Neutrophil (primary cell): ENCODE data around the gene SAP30BP.

Experiments
- H3K27ac ChIP-seq: fragments of 200-600 bp; sonication (generic); 2 replicates; pipeline ENCODE4 v1.5.1; 2016; ENCODE audit warnings: mild to moderate bottlenecking, moderate library complexity
- H3K27me3 ChIP-seq: fragments of 200-600 bp; sonication (generic); 2 replicates; pipeline ENCODE4 v1.6.0; 2016; ENCODE audit warnings: mild to moderate bottlenecking
- H3K36me3 ChIP-seq: fragments of 200-600 bp; sonication (generic); 2 replicates; pipeline ENCODE4 v1.5.1; 2017
- H3K4me1 ChIP-seq, 2 experiments: fragments of 200-600 bp in 1 of 2; sonication (generic) in 1 of 2; 1 replicate in 1 of 2; 2 replicates in 1 of 2; pipeline versions ENCODE4 v1.5.1 to v1.6.1; 2013 to 2016; ENCODE audit warnings: low read depth in 1 of 2, low read length in 1 of 2, mild to moderate bottlenecking in 1 of 2, moderate library complexity in 1 of 2; ENCODE audit not compliant: control insufficient read depth in 1 of 2, insufficient read depth in 1 of 2
- H3K4me3 ChIP-seq, 2 experiments: fragments of 200-600 bp in 1 of 2; sonication (generic) in 1 of 2; 1 replicate in 1 of 2; 2 replicates in 1 of 2; pipeline ENCODE4 v1.5.1; 2013 to 2016; ENCODE audit warnings: low read depth in 1 of 2, low read length in 1 of 2, mild to moderate bottlenecking in 1 of 2, moderate library complexity in 1 of 2
- H3K9me3 ChIP-seq: fragments of 200-600 bp; sonication (generic); 2 replicates; pipeline ENCODE4 v1.5.1; 2016
- TF ChIP-seq, protein P1 (sequence below): fragments of 200-600 bp; sonication (generic); IDR thresholded peaks from 2 replicates; pipeline ENCODE4 v1.5.1; 2016; ENCODE audit warnings: antibody characterized with exemption

Gene SAP30BP

GRCh38 chr17:75707079-75707571, 40.0 kb downstream of the SAP30BP start:
- H3K4me1 ChIP-seq: no peaks in the 10 kb centered on the region
- H3K9me3 ChIP-seq: no peaks in the 10 kb centered on the region
- no peaks in the 10 kb centered on the region for H3K27me3 ChIP-seq
- no peak overlapping the region for H3K4me3 ChIP-seq
- TF ChIP-seq, protein P1, sequence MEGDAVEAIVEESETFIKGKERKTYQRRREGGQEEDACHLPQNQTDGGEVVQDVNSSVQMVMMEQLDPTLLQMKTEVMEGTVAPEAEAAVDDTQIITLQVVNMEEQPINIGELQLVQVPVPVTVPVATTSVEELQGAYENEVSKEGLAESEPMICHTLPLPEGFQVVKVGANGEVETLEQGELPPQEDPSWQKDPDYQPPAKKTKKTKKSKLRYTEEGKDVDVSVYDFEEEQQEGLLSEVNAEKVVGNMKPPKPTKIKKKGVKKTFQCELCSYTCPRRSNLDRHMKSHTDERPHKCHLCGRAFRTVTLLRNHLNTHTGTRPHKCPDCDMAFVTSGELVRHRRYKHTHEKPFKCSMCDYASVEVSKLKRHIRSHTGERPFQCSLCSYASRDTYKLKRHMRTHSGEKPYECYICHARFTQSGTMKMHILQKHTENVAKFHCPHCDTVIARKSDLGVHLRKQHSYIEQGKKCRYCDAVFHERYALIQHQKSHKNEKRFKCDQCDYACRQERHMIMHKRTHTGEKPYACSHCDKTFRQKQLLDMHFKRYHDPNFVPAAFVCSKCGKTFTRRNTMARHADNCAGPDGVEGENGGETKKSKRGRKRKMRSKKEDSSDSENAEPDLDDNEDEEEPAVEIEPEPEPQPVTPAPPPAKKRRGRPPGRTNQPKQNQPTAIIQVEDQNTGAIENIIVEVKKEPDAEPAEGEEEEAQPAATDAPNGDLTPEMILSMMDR: no peak
- H3K27ac ChIP-seq: no peak overlapping the region
- peaks cover 69% of the 10 kb centered on the region for H3K36me3 ChIP-seq

DNA sequence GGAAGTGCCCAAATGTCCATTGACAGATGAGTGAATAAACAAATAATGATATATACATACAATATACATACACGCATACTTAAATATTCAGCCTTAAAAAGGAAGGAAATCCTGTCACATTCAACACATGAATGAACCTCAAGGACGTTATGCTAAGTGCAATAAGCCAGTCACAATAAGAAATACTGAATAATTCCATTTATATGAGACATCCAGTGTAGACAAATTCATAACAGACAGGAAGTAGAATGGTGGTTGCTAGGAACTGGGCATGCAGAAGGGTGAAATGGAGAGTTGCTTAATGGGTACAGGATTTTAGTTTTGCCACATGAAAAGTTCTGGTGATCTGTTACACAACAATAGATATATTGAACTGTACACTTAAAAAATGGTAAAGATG, 45.3 kb downstream of the SAP30BP start:
- H3K27ac ChIP-seq: no peak overlapping the region
- peaks cover under 1% of the 10 kb centered on the region for H3K27me3 ChIP-seq
- H3K4me3 ChIP-seq: no peak overlapping the region
- H3K36me3 ChIP-seq: peaks cover 16% of the 10 kb centered on the region
- TF ChIP-seq, protein P1: no peak
- H3K4me1 ChIP-seq: no peaks in the 10 kb centered on the region
- no peaks in the 10 kb centered on the region for H3K9me3 ChIP-seq

DNA sequence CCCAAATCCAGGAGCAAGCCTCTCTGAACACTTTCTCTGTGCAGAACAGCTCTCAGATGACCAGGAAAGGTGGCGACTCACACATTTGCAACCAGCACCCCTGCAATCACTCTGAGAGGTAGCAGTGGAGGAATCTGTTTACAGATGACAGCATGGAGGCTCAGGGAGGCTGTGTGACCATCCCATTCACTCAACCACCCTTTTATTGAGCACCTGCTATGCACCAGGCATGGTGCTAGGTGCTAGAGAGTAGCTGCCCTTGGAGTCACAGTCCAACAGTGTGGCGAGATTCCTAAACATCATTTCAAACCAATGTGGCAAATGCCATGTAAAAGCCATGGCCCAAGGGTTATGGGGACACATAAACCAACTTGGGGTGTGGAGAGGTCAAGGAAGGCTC, 52.6 kb downstream of the SAP30BP start:
- Histone ChIP-seq H3K4me3 (no peak overlapping the region), H3K36me3 (no peaks in the 10 kb centered on the region), H3K27ac (no peak overlapping the region), H3K27me3 (peaks cover 58% of the 10 kb centered on the region), H3K9me3 (no peaks in the 10 kb centered on the region), H3K4me1 (peaks cover 7 to 12% of the 10 kb centered on the region in 2 experiments)
- TF ChIP-seq, protein P1: no peak

GRCh38 chr17:75720656-75721462, 53.7 kb downstream of the SAP30BP start, which contains the start of gene ITGB4:
ITGB4 (plus strand) TSS chr17:75721459; CDS start chr17:75724704, 3,245 bp downstream.
- H3K36me3 ChIP-seq: no peaks in the 10 kb centered on the region
- H3K27me3 ChIP-seq: peaks cover 58% of the 10 kb centered on the region
- H3K9me3 ChIP-seq: no peaks in the 10 kb centered on the region
- H3K27ac ChIP-seq: no peak within 1 kb of the TSS
- H3K4me3 ChIP-seq: peak within 1 kb of the TSS; percentile 47 to 48
- TF ChIP-seq, protein P1: no peak
- peaks cover 7 to 12% of the 10 kb centered on the region in 2 experiments for H3K4me1 ChIP-seq

DNA sequence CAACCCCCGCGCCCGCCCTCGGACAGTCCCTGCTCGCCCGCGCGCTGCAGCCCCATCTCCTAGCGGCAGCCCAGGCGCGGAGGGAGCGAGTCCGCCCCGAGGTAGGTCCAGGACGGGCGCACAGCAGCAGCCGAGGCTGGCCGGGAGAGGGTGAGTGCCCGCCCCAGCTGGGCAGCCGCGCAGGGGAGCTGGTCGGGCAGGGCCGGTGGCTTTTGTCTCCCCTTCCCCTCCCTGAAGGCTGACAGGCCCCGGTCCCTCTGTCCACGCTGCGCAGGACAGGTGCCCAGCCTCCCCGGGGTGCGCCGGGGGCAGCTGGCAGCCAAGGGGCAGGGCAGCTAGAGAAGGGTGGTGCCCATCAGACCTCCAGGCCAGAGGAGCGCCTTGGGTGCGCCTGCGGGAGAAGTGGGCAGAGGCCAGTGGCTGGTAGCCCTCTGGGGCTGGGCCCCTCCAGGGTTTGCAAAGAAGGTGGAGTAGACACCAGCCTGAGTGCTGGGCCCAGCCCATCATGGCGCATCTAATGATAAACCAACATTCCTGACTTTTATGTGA, 54.4 kb downstream of the SAP30BP start:
- peaks cover 7 to 12% of the 10 kb centered on the region in 2 experiments for H3K4me1 ChIP-seq
- H3K9me3 ChIP-seq: no peaks in the 10 kb centered on the region
- no peak overlapping the region for H3K27ac ChIP-seq
- TF ChIP-seq, protein P1: no peak
- peaks cover 58% of the 10 kb centered on the region for H3K27me3 ChIP-seq
- no peaks in the 10 kb centered on the region for H3K36me3 ChIP-seq
- H3K4me3 ChIP-seq: peak overlapping the region; percentile 42 to 47
